Stimulated activated CD4-positive, alpha-beta T cell treated with anti-CD3 and anti-CD28 coated beads, Interleukin-2, amount 100 ng/mL, for 4 hours (primary cell): Measurements from ENCODE around the gene CSNK1D.

Source experiments
- DNase-seq: peaks from one replicate; pipeline ENCODE4 v3.0.0-alpha.2; 2020; ENCODE audit warnings: low read depth

Gene CSNK1D

GRCh38 chr17:82273327-82274133 lies at the start of gene CSNK1D:
Gene CSNK1D (minus strand): TSS chr17:82273700. CDS start chr17:82273381, 319 bp downstream.
- peak; percentile 87 for DNase-seq

GRCh38 chr17:82322526-82323453 lies 49.3 kb upstream of the CSNK1D start:
- DNase-seq, result no peak

- DNase-seq, result no peak
These were observed 48.5 kb upstream of the CSNK1D start for GRCh38 chr17:82321947-82322466.

DNA sequence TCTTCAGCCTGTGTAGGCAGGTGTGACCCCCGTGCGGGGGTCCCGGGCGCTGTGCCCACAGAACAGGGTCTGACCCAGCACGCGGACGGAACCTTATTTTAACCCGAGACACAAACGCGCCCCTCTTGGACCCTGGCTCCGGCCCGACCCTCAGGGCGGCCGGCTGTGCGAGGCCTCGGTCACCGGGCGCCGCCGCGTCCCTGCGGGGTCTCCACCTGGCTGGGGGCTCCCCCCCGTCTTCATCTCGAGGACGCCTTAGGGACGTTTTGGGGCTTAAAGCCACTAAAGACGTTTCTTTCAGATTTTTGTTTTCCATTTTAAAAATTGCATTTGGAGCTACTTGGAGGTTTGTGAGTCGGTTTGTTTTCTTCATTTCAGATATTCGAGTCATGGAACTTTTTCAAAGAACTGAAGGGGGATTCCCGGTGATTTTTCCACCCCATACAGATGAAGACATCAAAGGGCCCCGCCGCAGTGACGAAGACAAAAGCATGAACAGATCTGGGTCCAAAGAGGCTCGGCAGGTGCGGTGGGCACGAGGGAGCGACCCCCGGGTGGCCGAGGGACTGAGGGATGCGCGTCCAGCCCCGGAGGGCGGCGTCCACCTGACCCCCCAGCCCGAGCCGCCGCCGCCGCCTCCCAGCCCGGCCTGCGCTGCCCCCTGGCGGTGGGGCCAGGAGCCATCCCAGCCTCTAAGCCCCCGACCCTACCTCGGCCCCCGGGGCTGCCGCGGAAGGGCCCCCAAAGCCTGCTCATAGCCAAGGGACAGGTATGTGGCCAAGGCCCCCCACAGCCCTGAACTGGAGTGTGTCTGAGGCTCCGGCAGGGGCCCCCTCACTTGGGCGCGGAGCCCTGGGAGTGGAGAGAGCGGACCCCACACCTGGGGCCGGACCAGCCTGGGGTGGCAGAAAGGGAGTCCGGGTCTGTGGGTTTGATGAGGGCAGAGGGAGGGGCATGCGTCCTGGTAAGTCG lies 47.7 kb upstream of the CSNK1D start:
- peak; percentile 85 for DNase-seq

GRCh38 chr17:82320140-82320840 lies 46.8 kb upstream of the CSNK1D start:
- DNase-seq, result no peak

DNA sequence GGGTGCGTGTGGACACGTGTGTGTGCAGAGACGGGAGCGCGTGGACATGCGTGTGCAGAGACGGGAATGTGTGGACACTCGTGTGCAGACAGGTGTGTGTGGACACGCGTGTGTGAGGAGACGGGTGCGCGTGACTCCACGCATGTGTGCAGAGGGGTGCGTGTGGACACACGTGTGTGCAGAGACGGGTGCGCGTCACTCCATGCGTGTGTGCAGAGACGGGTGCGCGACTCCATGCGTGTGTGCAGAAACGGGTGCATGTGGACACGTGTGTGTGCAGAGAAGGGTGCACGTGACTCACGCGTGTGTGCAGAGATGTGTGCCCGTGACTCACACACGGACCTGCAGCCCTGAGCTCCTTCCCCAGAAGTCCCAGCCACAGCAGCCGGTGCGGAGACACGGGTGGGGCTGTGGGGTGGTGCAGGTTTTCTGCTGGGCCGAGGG lies 46.1 kb upstream of the CSNK1D start:
- no peak for DNase-seq

DNA sequence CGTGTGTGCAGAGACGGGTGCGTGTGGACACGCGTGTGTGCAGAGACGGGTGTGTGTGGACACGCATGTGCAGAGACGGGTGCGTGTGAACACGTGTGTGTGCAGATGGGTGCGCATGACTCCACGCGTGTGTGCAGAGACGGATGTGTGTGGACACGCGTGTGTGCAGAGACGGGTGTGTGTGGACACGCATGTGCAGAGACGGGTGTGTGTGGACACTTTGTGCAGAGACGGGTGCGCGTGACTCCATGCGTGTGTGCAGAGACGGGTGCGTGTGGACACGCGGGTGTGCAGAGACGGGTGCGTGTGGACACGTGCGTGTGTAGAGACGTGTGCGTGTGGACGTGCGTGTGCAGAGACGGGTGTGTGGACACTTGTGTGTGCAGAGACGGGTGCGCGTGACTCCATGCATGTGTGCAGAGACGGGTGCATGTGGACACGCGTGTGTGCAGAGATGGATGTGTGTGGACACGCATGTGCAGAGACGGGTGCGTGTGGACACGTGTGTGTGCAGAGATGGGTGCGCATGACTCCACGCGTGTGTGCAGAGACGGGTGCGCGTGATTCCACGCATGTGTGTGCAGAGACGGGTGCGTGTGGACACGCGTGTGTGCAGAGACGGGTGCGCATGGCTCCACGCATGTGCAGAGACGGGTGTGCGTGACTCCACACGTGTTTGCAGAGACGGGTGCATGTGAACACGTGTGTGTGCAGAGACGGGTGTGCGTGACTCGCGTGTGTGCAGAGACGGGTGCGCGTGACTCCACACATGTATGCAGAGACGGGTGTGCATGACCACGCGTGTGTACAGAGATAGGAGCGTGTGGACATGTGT lies 45.5 kb upstream of the CSNK1D start:
- DNase-seq, result no peak

DNA sequence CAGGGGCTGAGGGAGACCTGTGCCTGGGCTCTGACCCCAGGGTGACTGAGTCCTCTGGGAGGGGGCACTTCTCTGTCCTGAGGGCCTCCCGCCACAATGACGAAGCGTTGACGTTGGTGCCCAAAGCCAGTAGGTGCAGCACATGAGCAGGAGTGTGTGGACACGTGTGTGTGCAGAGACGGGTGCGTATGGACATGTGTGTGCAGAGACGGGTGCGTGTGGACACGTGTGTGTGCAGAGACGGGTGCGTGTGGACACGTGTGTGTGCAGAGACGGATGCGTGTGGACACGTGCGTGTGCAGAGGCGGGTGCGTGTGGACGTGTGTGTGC lies 44.6 kb upstream of the CSNK1D start:
- no peak for DNase-seq

GRCh38 chr17:82317394-82318168 lies 44.1 kb upstream of the CSNK1D start, which contains the start of gene CD7:
Gene CD7 (minus strand): TSS chr17:82317608. CDS start chr17:82317495, 113 bp downstream.
- peak; percentile 62 for DNase-seq

DNA sequence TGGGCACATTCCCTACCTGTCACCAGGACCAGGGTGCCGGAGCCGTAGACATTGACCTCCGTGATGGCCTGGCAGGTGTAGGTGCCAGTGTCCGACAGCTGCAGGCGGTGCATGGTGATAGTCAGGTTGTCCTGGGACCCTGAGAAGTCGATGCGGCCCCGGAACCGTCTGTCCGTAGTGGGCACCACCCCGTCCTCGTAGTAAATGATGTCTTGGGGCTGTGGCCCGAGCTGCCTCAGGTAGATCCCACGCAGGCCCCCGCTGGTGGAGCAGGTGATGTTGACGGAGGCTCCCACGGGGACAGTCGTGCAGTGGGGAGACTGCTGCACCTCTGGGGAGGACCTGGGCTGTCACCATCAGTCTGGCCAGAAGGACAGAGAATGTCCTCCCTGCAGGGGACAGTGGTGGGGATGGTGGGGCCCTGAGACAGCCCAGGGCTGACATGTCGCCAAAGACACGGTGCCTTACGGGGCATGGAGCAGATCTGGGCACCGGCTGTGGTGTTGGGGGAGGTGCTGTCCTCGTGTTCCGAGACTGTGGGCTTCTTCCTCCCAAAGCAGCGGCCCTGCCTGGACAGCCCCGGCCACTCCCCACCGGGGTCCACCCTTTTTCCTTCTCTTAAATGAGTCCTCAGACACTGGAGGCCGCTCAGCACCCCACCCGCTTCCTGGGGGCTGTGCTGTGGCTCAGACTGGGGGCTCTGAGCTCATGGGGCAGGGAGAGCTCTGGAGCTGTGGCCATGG lies 43.3 kb upstream of the CSNK1D start:
- DNase-seq, result no peak

DNA sequence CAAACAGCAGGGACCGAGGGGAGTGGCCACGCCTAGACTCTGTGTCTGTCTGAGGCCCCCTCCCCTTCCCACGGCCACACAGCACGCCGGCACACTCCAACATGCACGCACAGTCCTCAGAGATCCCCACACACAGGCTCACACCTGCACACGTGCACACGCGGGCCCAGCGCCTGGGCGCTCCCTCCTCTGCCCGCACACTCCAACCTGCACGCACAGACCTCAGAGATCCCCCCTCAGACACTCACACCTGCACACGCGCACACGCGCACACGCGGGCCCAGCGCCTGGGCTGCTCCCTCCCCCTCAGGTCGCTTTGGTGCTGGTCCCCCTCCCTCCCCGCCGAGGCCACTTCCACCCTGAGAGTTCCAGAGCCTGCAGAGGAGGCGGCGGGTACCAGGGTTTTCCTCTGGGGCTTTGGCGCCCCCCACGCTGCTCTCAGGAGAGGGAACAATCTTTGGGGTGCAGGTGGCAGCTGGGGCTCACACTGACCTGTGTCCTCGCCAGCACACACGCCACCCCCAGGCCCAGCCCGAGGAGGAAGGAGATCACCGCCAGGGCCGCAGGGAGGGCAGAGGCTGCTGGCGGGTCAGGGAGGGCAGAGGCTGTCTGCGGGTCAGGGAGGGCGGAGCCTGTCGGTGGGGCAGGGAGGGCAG lies 42.3 kb upstream of the CSNK1D start:
- no peak for DNase-seq

GRCh38 chr17:82314727-82315605 lies 41.5 kb upstream of the CSNK1D start:
- DNase-seq, result no peak

DNA sequence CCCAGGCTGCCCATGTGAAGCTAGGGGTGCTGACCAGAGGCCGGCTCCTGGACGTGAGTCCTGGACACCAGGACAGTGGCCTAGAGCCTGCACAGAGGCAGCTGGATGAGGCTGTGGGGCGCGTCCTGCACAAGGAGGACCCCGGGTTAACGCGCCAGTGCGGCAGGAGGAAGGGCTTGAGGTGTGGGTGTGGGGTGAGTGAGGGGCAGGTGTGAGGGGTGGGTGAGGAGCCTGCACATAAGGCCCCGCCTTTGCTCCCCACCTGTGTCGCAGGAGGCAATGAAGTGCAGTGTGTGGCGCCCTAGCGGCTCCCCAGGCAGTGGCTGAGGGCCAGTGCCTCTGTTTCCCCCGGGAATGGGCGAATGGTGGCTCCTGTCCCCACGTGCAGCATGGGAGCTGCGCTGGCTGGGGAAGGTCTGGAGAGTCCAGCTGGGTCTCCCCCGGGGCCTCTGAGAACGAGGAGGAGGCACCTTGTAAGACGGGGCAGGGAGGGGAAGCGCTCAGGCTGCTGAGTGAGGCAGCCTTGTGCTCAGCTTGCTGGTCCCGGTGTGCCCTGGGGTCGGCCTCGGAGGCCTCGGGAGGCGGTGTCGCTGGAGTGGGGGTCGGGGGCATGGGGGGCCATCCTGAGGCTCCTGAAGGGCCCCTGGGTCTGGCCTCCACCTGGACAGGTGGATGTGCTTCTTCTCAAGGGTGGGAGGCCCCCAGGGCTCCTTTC lies 40.7 kb upstream of the CSNK1D start:
- no peak for DNase-seq

DNA sequence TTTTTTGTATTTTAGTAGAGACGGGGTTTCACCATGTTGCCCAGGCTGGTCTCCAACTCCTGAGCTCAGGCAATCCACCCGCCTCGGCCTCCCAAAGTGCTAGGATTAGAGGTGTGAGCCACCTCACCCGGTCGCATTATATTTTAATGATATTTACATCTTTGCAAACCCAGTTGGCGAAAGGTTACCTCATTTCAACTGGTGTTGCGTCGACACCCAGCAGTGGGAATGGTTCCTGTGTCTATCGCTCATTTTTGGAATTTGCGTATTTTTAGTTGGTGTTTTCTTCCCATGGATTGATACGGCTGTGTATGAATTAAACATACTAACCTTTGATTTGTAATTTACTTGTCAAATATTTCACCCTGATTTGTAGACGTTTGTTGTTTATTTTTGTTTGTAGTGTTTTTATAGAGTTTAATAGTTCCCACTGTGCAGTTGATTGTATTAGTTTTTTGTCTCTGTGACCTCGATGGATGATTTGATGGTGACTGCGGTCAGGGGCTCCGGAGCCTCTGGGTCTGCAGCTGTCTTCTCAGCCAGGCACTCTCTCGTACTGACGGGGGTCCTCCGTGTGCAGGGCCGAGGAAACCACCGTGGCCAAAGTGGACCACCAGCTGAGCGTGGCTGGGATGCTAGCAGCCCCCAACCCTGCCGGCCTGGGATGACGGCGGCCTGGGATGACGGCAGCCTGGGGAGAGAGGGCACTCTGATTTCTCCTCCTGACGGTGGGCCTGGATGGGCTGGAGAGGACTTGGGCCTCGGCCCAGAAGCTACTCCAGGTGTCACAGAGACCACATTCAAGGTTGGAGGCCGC lies 39.9 kb upstream of the CSNK1D start:
- no peak for DNase-seq

DNA sequence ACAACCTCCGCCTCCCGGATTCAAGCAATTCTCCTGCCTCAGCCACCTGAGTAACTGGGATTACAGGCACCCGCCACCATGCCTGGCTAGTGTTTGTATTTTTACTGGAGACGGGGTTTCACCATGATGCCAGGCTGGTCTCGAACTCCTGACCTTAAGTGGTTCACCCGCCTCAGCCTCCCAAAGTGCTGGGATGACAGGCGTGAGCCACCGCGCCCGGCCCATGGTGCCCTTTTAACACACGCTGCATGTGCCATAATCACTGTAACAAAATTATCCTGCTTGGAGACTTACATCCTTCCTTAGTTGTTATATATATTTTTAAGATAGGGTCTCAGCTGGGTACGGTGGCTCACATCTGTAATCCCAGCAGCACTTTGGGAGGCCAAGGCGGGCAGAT lies 38.5 kb upstream of the CSNK1D start:
- DNase-seq, result no peak
